NCI-H187 treated with DMSO at 0.1 percent for 48 hours (cell line): ENCODE measurements around the gene SPEM3.
"Not testable (repeated sequence)": the region's sequence is repeated elsewhere in the genome, so short reads cannot be mapped to it uniquely, and the experiment has no call there.

ENCODE experiments used
- DNase-seq: peaks from one replicate; lab custom pipeline; 2025; lab: John Stamatoyannopoulos, UW

SPEM3 gene

DNA sequence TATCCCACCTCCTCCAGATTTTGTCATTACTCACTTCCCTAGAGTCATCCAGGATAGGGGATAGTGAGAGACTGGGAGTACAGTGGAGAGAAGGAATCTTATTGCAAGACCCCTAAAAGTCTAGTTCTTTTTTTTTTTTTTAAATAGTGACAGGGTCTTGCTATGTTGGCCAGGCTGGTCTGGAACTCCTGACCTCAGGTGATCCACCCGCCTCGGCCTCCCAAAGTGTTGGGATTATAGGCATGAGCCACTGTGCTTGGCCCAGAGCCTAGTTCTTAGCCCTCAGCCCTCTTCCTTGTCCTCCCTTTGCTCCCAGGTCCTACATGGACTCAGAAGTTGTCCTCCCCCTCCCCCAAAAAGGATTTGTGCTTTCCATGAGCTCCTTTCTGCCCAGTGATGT, 13.5 kb downstream of the SPEM3 start:
- no peak for DNase-seq

DNA sequence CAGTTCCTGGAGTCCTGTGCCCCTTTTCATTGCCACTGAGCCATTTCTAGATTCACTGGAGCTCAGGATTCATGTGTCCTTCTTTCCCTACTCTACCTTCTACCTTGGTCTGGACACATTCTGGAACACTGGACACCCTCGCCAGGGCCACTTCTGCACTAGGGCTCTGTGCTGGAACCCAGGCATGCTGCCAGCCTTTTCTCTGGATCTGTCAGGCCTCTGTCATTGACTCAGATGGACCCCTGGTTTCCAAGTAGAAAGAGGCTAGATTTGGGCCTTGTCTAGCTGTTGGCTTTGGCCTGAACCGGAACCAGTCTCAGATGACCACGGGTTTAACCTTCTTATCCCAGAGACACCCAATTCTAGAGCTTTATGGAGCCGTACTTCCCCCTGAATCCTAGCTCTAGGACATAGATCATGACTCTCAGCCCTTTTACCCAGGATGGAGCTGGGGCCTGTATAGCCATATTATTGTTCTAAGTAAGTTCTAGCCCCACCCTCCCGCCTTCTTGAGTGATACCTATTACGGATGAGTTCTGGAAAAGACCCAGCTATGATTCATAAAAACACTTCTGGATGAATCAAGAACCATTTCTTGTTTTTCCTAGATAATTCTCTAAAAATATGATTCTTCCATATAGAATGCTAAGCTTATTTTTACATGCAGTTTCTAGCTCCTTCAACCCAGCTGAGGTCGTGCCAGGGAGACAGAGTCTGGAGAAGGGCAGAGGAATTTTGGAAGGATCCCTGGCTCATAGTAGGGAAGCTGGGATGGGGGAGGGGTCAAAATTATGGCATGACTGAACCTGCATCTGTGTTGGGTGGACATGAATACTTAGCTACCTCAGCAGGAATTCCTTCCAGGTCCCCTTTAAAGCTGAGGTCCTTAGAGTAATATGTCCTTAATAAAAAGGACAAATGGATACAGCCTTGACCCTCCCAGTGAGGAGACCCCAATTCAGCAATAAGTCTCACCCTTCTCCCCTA, 15.1 kb downstream of the SPEM3 start:
- DNase-seq, result no peak

DNA sequence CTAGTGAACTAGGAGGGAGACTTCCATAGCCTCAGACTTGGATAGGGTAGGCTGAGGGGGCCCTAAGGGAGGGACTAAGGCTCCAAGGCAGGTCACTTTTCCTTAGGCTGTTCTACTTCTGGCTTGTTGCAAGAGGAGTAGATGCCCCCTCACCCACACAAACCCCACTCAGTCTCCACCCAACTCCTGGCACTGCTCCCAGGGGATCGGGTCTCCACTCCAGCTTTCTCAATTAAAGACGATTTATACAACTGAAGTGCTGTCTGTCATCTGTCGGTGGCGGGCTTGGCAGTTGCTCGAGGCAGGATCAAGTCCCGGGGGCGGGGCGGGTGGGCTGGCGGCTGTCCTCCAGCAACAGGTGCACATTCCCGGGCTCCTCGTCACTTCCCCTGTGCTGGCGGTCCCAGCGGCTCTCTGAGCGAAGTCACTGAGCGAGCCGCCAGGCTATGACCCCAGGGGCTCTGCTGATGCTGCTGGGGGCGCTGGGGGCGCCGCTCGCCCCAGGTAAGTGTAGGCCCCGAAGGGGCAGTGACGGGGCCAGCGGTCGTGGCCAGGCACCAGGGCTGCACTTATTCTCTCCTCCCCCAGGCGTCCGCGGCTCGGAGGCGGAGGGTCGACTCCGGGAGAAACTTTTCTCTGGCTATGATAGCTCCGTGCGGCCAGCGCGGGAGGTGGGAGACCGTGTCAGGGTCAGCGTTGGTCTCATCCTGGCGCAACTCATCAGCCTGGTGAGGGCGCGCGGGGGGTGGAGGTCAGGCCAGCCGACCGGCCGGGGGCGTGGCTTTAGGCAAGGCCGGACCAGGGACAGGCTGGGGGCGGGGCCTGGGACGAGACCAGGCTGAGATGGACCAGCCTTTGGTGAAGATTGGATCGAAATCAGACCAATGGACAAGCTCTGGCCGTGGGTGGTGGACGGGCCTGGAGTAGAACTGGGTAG, 16.3 kb downstream of the SPEM3 start, which contains the start of gene CHRNB1:
Gene CHRNB1, plus strand, starts transcription at position 380 of the 937 bp plus-strand sequence. Its CDS starts 67 bp downstream, at position 447.
- no peak for DNase-seq

DNA sequence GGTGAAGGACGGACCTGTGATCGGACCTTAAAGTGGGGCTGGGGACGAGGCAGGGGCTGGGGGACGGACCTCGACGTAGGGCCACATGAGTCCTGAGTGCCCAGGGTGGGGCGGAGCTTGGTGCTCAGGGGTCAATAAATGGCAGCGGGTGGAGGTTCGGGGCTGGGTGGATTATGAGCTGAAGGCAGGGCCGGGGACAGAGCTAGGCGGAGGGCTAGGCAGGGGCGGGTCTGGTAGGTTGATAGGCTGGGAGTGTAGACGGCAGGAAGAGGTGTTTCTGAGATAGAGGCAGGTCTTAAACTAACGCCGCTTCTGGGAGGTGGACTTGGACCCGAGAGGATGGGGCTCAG, 16.9 kb downstream of the SPEM3 start:
- DNase-seq, result no peak

DNA sequence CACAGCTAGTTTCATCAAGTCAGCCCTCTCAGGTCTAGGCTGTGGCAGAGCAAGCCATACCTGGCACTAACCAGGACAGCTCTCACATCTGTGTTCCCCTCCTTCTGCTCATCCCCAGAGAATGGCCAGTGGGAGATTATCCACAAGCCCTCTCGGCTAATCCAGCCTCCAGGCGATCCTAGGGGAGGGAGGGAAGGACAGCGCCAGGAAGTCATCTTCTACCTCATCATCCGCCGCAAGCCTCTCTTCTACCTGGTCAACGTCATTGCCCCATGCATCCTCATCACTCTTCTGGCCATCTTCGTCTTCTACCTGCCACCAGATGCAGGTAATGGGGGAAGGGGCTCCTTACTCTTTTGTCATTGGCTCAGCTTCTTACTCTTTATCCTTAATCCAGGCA, 19.8 kb downstream of the SPEM3 start:
- DNase-seq, result no peak

DNA sequence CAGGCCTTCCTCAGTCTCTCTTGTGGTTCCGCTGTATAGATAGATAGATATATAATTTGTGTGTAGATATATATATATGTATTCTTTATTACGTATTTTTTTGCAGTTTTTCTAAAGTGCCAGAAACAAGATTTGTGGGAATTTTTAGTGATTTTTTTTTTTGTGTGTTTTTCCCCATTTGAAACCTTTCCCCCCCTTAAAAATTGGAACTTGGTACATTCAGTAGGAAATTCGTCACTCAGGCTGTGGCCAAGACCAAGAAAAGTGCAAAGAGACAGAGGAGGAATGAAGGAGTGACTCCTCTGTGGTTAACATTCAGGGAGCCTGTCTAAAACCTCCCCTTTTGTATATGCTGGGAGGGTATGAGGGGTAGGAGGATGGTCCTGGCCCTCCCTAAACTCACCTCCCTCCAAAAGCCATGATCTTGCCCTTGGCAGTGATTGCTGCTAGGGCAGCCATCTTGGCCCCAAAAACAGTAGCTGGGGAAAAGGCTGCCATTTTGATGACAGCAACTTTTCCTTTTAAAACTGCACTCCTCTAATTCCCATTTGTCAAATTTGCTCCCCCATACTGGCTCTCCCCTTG, 31.4 kb downstream of the SPEM3 start:
- no peak for DNase-seq

DNA sequence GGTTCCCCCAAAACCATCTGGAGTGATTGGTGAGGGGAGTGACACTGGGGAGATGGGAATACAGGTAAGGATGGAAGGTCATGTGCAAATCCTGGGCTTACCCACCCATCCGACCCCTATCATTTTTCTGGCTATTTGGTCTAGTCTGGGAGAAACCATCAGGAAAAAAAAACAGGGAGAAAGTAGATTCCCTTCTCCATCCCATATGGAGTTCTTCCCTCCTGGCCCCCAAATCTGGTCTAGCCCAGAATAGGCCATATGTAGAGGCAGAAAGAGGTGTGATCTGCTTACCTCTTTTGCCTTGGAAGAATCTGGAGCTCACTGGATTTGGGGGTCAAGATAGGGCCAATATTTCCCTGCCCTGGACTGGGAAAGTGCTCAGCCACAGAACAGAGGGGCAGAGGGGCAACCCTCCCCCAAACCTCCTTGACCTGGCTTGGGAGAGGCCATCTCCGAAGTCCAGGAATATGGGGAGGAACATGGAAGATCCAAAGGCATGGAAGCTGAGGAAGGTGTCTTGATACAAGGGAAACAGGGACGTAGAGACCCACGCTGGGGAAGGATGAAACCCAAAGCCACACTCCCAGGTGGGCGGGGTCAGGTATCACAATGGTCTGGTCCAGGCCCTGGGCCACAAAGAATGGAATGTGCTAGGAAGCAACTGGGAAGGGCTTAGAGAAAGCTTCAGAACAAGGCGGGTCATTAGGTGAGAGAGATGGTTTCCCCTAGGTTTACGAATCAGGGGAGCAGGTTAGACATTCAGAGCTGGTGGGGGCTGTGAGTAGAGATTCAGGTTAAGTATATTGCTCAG, 32.4 kb downstream of the SPEM3 start:
- DNase-seq, result no peak

DNA sequence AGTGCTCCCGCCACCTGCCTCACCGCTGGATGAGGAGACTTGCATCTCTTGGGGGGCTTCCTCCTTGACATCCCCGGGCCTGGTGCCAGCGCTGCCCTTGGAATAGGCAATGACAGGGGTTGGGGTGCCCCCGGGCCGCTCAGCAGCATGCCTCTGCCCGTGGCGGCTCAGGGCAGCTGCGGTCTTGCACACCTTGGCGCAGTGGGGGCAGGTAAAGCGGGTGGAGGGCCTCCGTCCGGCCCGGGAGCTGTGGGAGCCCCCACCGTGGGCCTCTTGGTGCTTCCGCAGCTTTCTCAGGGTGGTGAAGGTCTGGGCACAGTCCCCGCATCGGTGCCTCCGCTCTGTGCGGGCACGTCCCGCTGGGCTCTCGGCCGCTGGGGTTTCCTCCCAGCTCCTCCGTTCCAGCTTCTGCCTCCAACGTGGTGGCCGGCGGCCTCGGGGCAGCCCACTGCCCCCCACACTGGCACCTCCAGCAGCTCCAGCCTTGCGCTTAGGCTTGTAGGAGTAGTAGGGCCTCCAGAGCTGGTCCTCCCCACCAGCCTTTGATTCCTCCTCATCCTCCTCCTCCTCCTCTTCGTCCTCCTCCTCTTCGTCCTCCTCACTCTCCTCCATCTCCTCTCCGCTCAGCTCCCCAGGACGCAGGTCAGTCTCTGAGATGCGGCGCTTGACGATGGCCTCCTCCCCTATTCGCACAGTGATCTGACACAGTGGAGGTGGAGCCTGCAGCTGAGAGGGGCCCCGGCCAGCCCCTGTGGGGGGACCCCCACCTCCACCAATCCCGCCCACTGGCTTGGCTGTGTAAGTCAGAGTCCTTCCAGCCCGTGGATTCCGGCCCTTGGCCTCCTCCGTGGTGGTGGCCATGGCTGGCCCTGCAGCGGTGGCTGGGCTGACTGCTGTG, 34.1 kb downstream of the SPEM3 start:
- DNase-seq, result no peak

DNA sequence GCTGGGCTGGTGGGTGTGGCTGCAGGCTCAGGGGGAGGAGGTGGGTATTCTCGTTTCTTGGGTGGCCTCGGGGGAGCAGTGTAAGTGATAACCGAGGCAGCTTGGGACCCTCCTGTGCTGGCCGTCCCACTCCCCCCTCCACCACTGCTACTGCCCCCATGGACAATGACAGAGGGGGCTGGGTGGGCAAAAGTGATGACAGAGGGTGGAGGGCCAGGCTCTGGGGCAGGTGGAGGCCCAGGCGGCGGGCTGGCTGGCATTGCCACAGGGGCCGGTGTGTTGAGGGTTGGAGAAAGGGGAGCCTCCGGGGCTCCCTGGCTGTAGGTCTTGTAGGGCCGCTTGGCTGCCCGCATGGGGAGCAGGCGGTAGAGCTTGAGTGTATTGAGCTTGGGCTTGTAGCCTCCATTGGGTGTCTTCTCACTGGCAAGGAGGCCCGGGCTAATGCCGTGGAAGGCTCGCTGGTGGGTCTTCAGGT, 34.8 kb downstream of the SPEM3 start:
- no peak for DNase-seq

DNA sequence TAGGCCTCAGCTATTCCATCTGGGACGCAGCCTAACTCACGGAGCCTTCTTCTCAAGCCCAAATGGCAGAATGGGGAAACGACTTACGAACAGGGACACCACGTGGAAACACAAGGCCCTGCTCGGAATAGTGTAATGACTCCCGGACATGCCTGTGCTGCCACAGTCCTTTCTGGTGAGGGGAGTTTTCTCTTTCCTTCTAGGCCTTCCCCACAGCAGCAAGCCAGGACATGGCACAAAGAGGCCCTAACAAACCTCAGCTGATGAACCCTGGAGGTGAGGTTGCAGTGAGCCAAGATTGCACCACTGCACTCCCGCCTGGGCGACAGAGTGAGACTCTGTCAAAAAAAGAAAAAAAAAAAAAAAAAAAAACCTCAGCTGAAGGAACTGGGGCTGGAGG, 35.4 kb downstream of the SPEM3 start:
- DNase-seq, result no peak

DNA sequence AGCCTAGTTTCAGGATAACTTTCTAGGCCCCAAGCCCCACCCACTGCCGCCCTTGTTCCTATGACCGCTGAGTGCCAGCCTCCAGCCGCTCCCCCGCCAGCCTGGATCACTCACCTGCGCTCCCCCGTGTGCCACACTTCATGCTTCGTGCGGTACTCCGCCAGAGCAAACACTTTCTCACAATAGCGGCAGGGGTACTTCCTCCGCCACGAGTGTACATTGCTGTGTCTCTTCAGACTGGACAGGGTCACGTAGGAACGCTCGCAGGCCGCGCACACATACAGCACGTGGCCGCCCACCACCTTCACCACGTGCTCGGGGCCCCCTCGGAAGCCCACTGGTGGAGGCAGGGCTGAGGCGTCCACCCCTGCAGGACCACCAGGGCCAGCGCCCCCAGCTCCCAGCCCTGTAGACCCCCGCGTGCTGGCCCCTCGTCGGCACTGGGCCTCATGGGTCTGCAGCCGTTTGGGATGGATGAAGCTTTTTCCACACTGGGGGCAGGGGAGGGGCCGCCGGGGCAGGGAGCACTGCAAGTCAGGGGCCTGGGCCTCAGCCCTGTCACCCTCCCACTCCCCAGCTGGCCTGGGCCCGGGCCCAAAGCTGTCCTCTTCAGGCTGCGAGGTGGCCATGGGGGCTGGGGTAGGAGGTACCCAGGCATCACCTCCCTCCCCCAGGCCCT, 37.1 kb downstream of the SPEM3 start:
- DNase-seq, result no peak

DNA sequence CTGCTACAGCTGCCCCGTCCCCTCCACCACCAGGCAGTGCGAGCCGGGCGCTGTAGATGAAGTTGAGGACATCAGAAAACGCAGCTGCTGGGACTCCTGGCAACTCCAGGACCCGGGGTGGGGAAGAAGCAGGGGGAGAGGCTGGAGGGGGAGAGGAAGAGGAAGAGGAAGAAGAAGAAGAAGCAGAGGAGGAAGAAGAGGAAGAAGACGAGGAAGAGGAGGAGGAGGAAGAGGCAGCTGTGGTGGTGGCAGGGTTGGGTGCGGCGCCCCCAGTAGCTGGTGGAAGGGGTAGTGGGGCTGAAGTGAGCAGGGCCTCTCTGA, 37.6 kb downstream of the SPEM3 start:
- no peak for DNase-seq

DNA sequence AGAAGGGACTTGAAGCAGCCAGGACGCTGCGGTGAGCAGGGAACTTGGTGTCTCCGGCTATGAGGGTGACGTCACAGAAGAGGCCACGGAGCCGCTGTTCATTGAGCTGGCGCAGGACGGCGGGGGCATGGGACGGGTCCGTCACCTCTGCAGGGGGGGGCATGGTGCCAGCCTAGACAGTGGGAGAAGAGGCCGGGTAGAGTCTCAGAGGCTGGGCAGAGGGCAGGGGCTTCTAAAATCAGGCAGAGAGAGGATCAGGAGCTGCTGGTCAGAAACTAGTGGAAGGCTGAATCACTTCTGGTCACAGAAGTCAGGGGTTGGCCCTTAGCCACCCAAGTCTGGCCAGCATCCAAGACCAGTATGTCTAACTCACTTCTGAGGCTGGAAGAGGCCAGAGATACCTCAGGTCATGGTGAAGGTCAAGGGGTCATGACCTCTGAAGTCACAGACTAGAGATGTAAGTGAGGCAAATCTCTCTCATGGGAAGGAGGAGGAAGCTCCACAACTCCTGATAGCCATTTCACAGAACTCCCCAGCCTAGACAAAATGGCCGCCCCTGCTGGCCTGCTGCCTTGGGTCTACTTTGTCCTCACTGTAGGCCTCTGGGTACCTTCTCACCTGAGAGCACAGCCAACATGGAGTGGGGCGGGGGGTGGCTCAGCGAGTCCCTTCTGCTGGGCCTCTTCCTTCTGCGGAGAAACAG, 38.1 kb downstream of the SPEM3 start:
- DNase-seq, result no peak

DNA sequence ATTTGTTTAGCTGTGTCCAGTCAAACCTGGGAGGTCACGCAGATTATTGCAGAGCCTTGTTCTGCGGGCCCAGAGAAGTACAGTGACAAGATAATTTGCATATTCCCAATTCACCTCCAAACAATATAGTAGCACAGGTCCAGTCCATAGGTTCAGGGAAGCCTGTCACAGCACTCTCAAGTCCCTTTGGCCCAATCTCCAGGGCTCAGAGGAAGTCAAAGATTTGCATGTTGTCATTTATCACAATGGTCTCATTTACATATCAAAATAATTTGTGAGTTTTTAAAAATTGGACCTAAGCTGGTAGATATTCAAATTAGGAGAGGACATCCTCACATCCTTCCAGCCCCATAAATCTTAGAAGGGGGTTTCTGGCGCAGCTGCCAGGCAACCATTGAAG, 38.8 kb downstream of the SPEM3 start:
- DNase-seq, result no peak

DNA sequence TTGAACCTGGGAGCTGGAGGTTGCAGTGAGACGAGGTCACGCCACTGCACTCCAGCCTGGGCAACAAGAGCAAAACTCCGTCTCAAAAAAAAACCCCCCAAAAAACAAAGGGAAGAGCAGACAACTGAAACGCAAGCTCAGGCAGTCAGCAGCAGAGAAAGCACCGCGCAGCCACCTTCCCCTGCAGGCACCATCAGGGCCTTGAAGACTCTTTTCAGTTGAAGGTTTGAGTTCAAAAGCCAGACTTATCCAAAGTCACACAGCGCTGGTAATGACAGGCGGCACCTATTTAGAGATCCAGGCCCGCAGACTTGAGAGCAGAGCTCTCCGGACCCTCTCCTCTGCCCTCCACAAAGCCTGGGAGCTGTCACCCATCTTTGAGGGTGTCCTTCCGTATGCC, 39.6 kb downstream of the SPEM3 start:
- no peak for DNase-seq

DNA sequence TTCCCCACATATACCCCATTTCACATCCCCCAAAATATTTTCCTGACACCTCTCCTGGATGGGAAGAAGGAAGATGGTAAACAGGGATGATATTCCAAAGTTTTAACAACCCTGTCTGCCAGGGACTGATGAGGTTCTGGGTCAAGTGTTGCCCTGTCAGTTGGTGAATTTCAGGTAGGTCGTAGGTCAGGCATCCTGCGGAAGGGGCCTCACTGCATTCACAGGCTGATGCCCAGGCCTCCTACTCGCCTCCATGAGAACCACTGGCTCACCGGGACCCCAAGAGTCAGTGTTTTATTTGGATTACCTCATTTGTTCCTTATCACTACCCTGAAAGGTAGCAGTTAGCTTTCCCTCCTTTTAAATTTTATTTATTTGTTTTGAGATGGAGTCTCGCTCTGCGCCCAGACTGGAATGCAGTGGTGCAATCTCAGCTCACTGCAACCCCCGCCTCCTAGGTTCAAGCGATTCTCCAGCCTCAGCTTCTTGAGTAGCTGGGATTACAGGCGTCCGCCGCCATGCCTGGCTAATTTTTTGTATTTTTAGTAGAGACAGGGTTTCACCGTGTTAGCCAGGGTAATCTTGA, 40.2 kb downstream of the SPEM3 start:
- no peak for DNase-seq

DNA sequence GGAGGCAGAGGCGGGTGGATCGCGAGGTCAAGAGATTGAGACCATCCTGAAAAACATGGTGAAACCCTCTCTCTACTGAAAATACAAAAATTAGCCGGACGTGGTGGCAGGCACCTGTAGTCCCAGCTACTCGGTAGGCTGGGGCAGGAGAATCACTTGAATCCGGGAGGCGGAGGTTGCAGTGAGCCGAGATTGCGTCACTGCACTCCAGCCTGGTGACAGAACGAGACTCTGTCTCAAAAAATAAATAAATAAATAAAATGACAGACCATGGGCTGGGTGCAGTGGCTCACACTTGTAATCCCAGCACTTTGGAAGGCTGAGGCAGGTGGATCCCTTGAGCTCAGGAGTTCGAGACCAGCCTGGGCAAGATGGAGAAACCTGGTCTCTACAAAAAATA, 41.2 kb downstream of the SPEM3 start:
- DNase-seq, result not testable (repeated sequence)

DNA sequence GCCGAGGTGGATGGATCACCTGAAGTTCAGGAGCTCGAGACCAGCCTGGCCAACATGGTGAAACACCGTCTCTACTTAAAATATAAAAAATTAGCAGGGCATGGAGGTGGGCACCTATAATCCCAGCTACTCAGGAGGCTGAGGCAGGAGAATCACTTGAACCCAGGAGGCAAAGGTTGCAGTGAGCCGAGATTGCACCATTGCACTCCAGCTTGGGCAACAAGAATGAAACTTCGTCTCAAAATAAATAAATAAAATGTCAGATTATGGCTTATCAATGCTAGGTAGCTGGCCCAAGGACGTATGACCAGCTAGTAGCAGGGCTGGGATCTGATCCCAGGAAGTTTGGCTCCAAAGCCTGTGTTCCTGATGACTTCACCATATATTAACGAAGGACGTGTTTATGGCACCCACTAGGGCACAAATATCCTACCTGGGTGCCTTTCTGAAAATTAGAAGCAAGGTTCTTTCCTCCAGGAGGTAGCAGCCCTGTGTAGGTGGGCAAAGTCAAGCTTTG, 41.9 kb downstream of the SPEM3 start:
- DNase-seq, result not testable (repeated sequence)

DNA sequence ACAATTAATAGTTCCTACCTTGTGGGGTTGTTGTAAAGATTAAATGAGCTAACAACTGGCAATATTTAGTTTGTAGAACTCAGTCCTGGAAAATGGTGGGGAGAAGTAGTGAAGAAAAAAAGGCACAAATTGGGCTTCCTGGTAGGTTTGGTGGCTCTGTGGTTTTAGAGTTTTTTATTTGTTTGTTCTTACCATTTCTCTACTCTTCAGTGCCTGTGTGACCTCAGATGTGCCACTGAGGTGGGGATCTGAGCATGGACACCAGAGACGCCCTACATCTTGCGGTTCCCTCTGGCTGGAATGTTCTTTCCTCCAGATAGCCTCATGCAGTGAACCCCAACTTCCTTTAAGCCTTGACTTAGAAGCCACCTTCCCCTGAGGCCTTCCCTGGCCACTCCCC, 43.1 kb downstream of the SPEM3 start:
- no peak for DNase-seq
